Ishikawa (cell line): ENCODE data around the gene CACNA2D4.

Experiments
- CEBPB ChIP-seq: IDR thresholded peaks from 2 replicates; pipeline ENCODE4 v1.6.1; 2012
- CREB1 ChIP-seq: IDR thresholded peaks from 2 replicates; pipeline ENCODE4 v1.6.1; 2012; ENCODE audit warnings: low read depth
- EGR1 ChIP-seq: IDR thresholded peaks from 2 replicates; pipeline ENCODE4 v1.6.1; 2012
- EP300 ChIP-seq: IDR thresholded peaks from 2 replicates; pipeline ENCODE4 v1.6.1; 2012; ENCODE audit warnings: borderline replicate concordance
- FOXM1 ChIP-seq: IDR thresholded peaks from 2 replicates; pipeline ENCODE4 v1.6.1; 2012; ENCODE audit warnings: low read depth, borderline replicate concordance
- NFIC ChIP-seq: IDR thresholded peaks from 2 replicates; pipeline ENCODE4 v1.6.1; 2012
- RAD21 ChIP-seq: IDR thresholded peaks from 2 replicates; pipeline ENCODE4 v1.6.1; 2012; ENCODE audit warnings: low read depth
- REST ChIP-seq: IDR thresholded peaks from 2 replicates; pipeline ENCODE4 v1.6.1; 2012; ENCODE audit warnings: low read depth, mild to moderate bottlenecking
- TAF1 ChIP-seq: IDR thresholded peaks from 2 replicates; pipeline ENCODE4 v1.6.1; 2012; ENCODE audit warnings: low read depth, mild to moderate bottlenecking
- TCF12 ChIP-seq: IDR thresholded peaks from 2 replicates; pipeline ENCODE4 v1.6.1; 2012; ENCODE audit warnings: low read depth
- TEAD4 ChIP-seq: IDR thresholded peaks from 2 replicates; pipeline ENCODE4 v1.6.1; 2012
- YY1 ChIP-seq: IDR thresholded peaks from 2 replicates; pipeline ENCODE4 v1.6.1; 2012; ENCODE audit warnings: low read depth
- ZBTB7A ChIP-seq: IDR thresholded peaks from 2 replicates; pipeline ENCODE4 v1.6.1; 2012; ENCODE audit warnings: low read depth
- TF ChIP-seq, protein P1 (sequence below): IDR thresholded peaks from 2 replicates; pipeline ENCODE4 v1.6.1; 2012
- TF ChIP-seq, protein P2 (sequence below): IDR thresholded peaks from 2 replicates; pipeline ENCODE4 v1.6.1; 2012

Gene CACNA2D4

DNA sequence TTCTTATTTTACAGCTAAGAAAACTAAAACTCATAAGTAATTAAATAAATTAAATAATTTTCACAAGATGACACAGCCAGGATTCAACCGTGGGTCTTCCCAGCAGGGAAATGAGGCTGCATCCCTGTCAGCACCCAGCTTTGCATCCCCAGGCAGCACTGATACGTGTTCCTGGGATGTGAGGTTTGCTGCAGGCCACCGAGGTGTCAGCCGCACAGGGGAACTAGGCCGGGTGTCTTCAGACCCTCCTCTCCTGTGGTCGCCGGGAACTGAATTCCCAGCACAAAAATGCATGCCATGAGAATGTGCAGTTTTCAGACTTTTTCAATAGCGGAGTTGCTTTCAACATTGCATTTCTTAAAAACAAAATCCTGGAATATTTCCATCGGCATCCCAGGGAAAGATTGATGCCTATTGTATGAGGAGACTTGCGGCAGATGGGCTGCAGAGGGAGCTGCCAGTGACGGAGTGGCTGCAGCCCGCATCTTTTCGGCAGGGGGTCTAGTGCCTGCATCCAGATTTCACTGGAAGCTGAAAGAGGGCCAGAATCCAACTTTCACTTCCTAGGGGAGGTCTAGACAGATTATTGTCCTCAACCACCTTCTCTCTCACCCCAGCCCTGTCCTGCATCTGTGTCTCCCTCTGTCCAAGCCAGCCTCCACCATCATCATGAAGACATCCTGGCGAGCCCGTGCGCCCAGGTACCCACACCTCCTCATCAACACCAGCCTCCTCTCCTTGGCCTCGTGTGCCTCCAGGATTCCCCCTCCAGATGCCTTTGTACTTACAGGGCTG, 85.5 kb downstream of the CACNA2D4 start:
- TF ChIP-seq REST, result no peak
- TF ChIP-seq, protein P1, sequence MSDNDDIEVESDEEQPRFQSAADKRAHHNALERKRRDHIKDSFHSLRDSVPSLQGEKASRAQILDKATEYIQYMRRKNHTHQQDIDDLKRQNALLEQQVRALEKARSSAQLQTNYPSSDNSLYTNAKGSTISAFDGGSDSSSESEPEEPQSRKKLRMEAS, result no peak
- no peak for TF ChIP-seq NFIC
- TF ChIP-seq RAD21, result no peak
- TF ChIP-seq CEBPB, result no peak
- no peak for TF ChIP-seq TAF1

DNA sequence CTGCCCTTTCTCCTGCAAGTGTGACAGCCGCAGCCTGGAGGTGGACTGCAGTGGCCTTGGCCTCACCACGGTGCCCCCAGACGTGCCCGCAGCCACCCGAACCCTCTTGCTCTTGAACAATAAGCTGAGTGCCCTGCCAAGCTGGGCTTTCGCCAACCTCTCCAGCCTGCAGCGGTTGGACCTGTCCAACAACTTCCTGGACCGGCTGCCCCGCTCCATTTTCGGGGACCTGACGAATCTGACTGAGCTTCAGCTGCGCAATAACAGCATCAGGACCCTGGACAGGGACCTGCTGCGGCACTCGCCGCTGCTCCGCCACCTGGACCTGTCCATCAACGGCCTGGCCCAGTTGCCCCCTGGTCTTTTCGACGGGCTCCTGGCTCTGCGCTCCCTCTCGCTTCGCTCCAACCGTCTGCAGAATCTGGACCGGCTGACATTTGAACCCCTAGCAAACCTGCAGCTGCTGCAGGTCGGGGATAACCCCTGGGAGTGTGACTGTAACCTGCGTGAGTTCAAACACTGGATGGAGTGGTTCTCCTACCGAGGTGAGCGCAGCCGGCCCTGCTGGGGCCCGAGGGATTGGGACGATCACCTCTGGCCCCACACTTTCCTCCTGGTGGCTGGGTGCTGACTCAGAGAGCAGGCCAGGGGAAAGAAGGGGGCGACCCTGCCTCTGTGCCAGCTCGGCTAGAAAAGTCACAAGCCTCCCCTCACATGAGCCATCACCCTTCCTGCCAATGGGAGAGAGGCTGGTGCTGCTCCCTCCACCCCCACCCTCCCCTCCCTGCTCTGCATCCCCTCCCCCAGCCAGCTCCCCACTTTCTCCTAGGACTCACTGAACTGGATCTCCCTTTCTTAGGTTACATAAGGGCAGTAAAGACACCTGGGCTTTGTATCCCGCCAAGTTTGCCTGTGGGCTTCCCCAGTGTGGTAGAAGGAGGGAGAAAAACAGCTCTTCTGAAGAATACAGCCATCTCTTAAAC, 87.2 kb downstream of the CACNA2D4 start:
- TF ChIP-seq RAD21 (peak; percentile 39; the same call in 1 of the 2 replicates), TCF12 (peak; percentile 93), REST (peak; percentile 100), EGR1 (no peak), CEBPB (peak; percentile 91), EP300 (peak; percentile 82), ZBTB7A (no peak; the same call in 1 of the 2 replicates), FOXM1 (peak; percentile 50; the same call in 1 of the 2 replicates), TEAD4 (peak; percentile 83), NFIC (peak; percentile 99), CREB1 (no peak), TAF1 (no peak), YY1 (peak; percentile 88)
- TF ChIP-seq, protein P1, result peak; percentile 91
- TF ChIP-seq, protein P2, sequence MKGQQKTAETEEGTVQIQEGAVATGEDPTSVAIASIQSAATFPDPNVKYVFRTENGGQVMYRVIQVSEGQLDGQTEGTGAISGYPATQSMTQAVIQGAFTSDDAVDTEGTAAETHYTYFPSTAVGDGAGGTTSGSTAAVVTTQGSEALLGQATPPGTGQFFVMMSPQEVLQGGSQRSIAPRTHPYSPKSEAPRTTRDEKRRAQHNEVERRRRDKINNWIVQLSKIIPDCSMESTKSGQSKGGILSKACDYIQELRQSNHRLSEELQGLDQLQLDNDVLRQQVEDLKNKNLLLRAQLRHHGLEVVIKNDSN, result peak; percentile 44; the same call in 1 of the 2 replicates

GRCh38 chr12:1830401-1830845, 88.0 kb downstream of the CACNA2D4 start:
- TF ChIP-seq ZBTB7A (no peak), RAD21 (no peak), YY1 (no peak), EP300 (no peak), CEBPB (no peak), NFIC (no peak), REST (no peak), TEAD4 (no peak)
- TF ChIP-seq, protein P2, result no peak
